Prostate gland (tissue), 2 donors: Measurements from ENCODE around the gene TOR3A. TPM values are rescaled to one million over a fixed set of nuclear protein-coding genes. Genes with fewer than 3 reads are reported as not detected.

Source experiments
- DNase-seq: peaks from one replicate; pipeline ENCODE4 v3.0.0-alpha.2; 2019; ENCODE audit warnings: low spot score
- H3K27ac ChIP-seq, 2 donors: fragments of 200-600 bp; sonication (generic); 2 replicates each; pipeline ENCODE4 v1.5.1; 2017 to 2019
- H3K27me3 ChIP-seq: fragments of 200-600 bp; sonication (generic); replicated peaks from 2 replicates; pipeline ENCODE4 v1.5.1; 2019; ENCODE audit not compliant: insufficient read depth
- H3K36me3 ChIP-seq, 2 donors: fragments of 200-600 bp; sonication (generic); 1 replicate in 1 of 2; 2 replicates in 1 of 2; pipeline versions ENCODE4 v1.5.1 to v1.8.1; 2017 to 2019
- H3K4me1 ChIP-seq: fragments of 200-600 bp; sonication (generic); replicated peaks from 2 replicates; pipeline ENCODE4 v1.5.1; 2019
- H3K4me3 ChIP-seq, 2 donors: fragments of 200-600 bp; sonication (generic); 2 replicates each; pipeline ENCODE4 v1.5.1; 2017 to 2019
- H3K9me3 ChIP-seq: fragments of 200-600 bp; sonication (generic); 2 replicates; pipeline ENCODE4 v1.5.1; 2017
- CTCF ChIP-seq, 4 experiments: fragments of 200-600 bp in 2 of 4; fragments of 450-650 bp in 2 of 4; sonication (generic) in 2 of 4; IDR thresholded peaks; 1 replicate in 3 of 4; 2 replicates in 1 of 4; pipeline ENCODE4 v1.5.1; 2016 to 2019; ENCODE audit warnings: antibody characterized with exemption in 4 of 4, mild to moderate bottlenecking in 2 of 4, moderate library complexity in 2 of 4
- POLR2A ChIP-seq: fragments of 450-650 bp; IDR thresholded peaks from one replicate; pipeline ENCODE4 v1.6.1; 2016; ENCODE audit warnings: antibody characterized with exemption, mild to moderate bottlenecking
- POLR2AphosphoS5 ChIP-seq: sonication (generic); formaldehyde crosslinking; IDR thresholded peaks from one replicate; pipeline ENCODE4 v1.6.1; 2017; ENCODE audit warnings: antibody characterized with exemption
- WGBS: methylation state at CpG from one replicate; pipeline ENCODE4 v1.1.5; 2018; 5-methylcytosine and 5-hydroxymethylcytosine counted together
- intact Hi-C: fragments of 100-400 bp; cut with DNase I; formaldehyde crosslinking; loops from one replicate; pipeline ENCODE4 v1.14.2; 2022
- total RNA-seq, 2 donors: library from RNA; depleted of rRNA; stranded (reverse); fragments of >200 nt; gene quantifications; one replicate each; pipeline ENCODE4 v1.1.0, GENCODE V29; 2016

The TOR3A gene
- total RNA-seq, 2 donors from 2014 or later = 40.0 to 109 TPM

GRCh38 chr1:179058487-179059483 lies 23.1 kb upstream of the TOR3A start:
- Histone ChIP-seq H3K27ac (no peak overlapping the region), H3K36me3 (no peaks in the 10 kb centered on the region), H3K9me3 (no peaks in the 10 kb centered on the region), H3K27me3 (no peaks in the 10 kb centered on the region), H3K4me3 (no peak overlapping the region), H3K4me1 (no peaks in the 10 kb centered on the region)
- TF ChIP-seq POLR2AphosphoS5 = no peak
- TF ChIP-seq CTCF (IDR thresholded peaks at IDR 0.05) = no peak
- TF ChIP-seq POLR2A = no peak
- intact Hi-C loops = no loop called here
- WGBS = 92% methylated on average over 3 of the region's 3 CpGs
- DNase-seq = no peak

GRCh38 chr1:179061360-179062282 lies 20.2 kb upstream of the TOR3A start:
- H3K4me3 ChIP-seq = no peak overlapping the region
- no peaks in the 10 kb centered on the region for H3K27me3 ChIP-seq
- no peak for TF ChIP-seq POLR2AphosphoS5
- TF ChIP-seq CTCF (IDR thresholded peaks at IDR 0.05) = no peak
- TF ChIP-seq POLR2A = no peak
- H3K27ac ChIP-seq = no peak overlapping the region
- no peaks in the 10 kb centered on the region for H3K9me3 ChIP-seq
- H3K36me3 ChIP-seq = no peaks in the 10 kb centered on the region
- DNase-seq = no peak
- WGBS = 92% methylated on average over 8 of the region's 8 CpGs
- H3K4me1 ChIP-seq = no peaks in the 10 kb centered on the region
- intact Hi-C loops = no loop called here

GRCh38 chr1:179066471-179066870 lies 15.4 kb upstream of the TOR3A start:
- no peaks in the 10 kb centered on the region for H3K4me1 ChIP-seq
- intact Hi-C loops = no loop called here
- TF ChIP-seq CTCF (IDR thresholded peaks at IDR 0.05) = no peak
- no peak for TF ChIP-seq POLR2AphosphoS5
- no peak for TF ChIP-seq POLR2A
- H3K27me3 ChIP-seq = no peaks in the 10 kb centered on the region
- no peak overlapping the region for H3K4me3 ChIP-seq
- DNase-seq = no peak
- H3K9me3 ChIP-seq = no peaks in the 10 kb centered on the region
- H3K27ac ChIP-seq = no peak overlapping the region
- 89% methylated on average over 4 of the region's 4 CpGs for WGBS
- no peaks in the 10 kb centered on the region for H3K36me3 ChIP-seq

GRCh38 chr1:179077396-179077795 lies 4.5 kb upstream of the TOR3A start:
- DNase-seq = no peak
- Histone ChIP-seq H3K4me1 (no peaks in the 10 kb centered on the region), H3K36me3 (no peaks in the 10 kb centered on the region), H3K27ac (no peak overlapping the region), H3K4me3 (no peak overlapping the region), H3K9me3 (no peaks in the 10 kb centered on the region), H3K27me3 (no peaks in the 10 kb centered on the region)
- WGBS = 85% methylated on average over 7 of the region's 7 CpGs
- intact Hi-C loops = no loop called here
- TF ChIP-seq POLR2AphosphoS5 (no peak), CTCF (IDR thresholded peaks at IDR 0.05) (no peak)
